Erythroblast (primary cell): ENCODE measurements around the gene RFX8.

Experiments
- GATA1 ChIP-seq: IDR thresholded peaks from 2 replicates; pipeline ENCODE4 v1.6.1; 2011; ENCODE audit warnings: low read depth, mild to moderate bottlenecking, control low read depth, low read length, moderate library complexity
- POLR2A ChIP-seq: IDR thresholded peaks from 2 replicates; pipeline ENCODE4 v1.6.1; 2011; ENCODE audit warnings: mild to moderate bottlenecking, low read length

DNA sequence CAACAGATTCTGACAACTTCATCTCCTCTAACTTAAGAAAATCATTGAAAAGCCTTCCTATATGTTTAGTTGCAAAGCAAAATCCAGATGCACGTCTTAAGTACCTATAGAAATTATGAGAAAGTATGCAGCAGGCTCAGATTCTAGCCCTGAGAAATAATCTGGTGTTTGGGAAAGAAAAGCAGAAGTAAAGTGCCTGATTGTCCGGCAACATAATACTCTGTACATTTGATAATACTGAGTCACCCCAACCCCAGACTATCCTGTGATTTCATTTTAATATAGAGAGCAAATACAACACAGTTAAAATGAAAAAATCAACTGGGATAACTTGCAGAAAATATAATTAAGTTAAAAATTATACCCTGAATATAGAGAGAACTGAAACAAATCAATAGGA lies 13.5 kb downstream of the RFX8 start:
- TF ChIP-seq POLR2A: no peak
- TF ChIP-seq GATA1: no peak
